Activated CD8-positive, alpha-beta memory T cell treated with anti-CD3 and anti-CD28 coated beads for 36 hours (primary cell): ENCODE measurements around the gene SULT2B1. TPM values are rescaled to one million over a fixed set of nuclear protein-coding genes. Genes with fewer than 3 reads are reported as not detected.

ENCODE experiments used
- CTCF ChIA-PET: fragments of 350-600 bp; sonication (Branson Sonifier 250); formaldehyde crosslinking; loops from one replicate; lab custom pipeline; 2021; ENCODE audit warnings: antibody characterized with exemption; lab: Charles Lee
- POLR2A ChIA-PET: fragments of 350-600 bp; sonication (Branson Sonifier 250); formaldehyde crosslinking; loops from one replicate; lab custom pipeline; 2021; ENCODE audit warnings: antibody characterized with exemption; lab: Charles Lee
- total RNA-seq, 2 experiments: library from RNA; stranded (reverse); gene quantifications; one replicate each; pipeline ENCODE4 v1.2.3, GENCODE V29; 2021

SULT2B1 gene
- total RNA-seq, 2 experiments from 2014 or later, result not detected

- CTCF ChIA-PET, result interaction anchor here (0.6 to 1.2 kb wide), 4 partner anchors 24 to 123 kb away, joined by 3 to 4 read pairs (median 3); no protein-coding TSS in a partner anchor
- POLR2A ChIA-PET, result interaction anchor here (0.8 to 1.2 kb wide), 3 partner anchors 121 to 934 kb away, joined by 3 to 4 read pairs (median 3); no protein-coding TSS in a partner anchor
Observed at GRCh38 chr19:48613024-48613851, 61.3 kb downstream of the SULT2B1 start.

DNA sequence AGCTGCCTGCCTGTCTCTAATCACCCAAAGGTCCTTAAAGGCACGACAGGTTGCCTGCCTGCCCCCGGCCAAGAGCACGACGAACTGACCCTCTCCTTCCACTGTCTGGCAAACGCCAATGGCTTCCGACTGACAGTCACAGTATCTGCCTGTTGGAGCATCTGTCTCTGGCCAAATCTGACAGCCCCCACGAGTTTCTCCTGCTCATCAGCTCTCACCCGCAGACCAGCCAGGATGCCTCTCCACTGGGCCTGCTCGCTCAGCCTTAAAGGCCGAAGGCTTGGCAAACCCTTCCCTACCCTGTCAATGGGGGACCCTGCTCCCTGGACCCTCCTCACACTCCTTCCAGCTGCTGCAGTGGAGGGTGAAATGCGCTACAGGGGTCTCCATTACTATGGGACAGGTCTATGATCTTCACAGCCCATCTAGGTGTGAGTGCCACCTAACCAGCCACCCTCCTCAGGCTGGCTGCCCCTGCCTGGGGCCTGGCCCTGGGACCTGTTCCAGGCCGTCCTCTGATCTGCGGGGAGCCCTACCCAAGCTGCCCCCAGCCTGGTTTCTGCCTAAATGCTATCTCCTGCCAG, 62.0 kb downstream of the SULT2B1 start:
- ChIA-PET POLR2A (interaction anchor here (0.7 to 0.8 kb wide), 2 partner anchors 20 to 933 kb away, joined by 3 read pairs; no protein-coding TSS in a partner anchor), CTCF (no interaction called here)

GRCh38 chr19:48614436-48615230, 62.7 kb downstream of the SULT2B1 start, which contains the start of gene FAM83E:
Gene FAM83E (minus strand): TSS chr19:48615076. CDS start chr19:48613372, 1,704 bp downstream.
- CTCF ChIA-PET, result no interaction called here
- POLR2A ChIA-PET, result interaction anchor here (0.7 kb wide), 1 partner anchor 19 kb away, joined by 3 read pairs; no protein-coding TSS in a partner anchor

DNA sequence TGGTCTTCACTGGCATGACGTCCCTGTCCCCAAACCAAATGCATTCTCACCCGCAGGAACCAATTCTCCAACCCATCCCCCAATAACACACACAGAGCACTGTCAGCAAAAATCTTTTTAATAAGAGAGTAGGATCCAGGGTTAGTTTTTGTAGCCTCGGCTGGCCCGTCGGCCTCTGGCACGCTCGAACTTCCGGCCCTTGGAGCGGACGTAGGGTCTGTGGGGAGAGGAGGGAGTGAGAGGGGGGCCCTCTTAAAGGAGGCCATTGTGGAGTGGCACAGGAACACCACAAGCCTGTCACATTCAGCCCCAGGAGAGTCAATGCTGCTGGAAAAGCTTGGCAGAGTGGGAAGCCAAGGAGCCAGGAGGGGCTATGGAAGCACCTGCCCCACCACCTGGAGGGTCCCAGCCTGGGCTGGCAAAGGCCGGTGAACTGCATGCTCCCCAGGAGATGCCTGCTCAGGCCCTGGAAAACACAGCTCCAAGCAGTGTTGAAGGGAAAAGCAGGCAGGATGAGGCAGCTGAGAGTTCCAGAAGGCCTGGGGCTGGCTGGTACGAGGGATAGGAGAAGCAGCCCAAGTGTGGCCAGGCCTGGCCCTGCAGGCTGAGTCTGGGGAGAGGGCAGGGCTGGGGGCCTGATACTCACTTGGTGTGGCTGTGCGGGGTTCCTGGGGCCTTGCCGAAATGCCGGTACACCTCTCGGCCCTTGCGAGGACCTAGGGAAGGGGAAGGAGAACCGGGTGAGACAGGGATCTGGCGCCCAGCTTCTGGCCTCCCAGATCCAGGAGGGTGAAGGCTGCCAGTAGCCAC, 63.5 kb downstream of the SULT2B1 start:
- CTCF ChIA-PET, result interaction anchor here (1.0 to 1.4 kb wide), 2 partner anchors 8 to 320 kb away, joined by 3 to 5 read pairs; partner anchors contain the start of gene SPACA4
- POLR2A ChIA-PET, result interaction anchor here (1.0 to 4.0 kb wide), 2 partner anchors 18 kb away, joined by 5 to 22 read pairs; no protein-coding TSS in a partner anchor

DNA sequence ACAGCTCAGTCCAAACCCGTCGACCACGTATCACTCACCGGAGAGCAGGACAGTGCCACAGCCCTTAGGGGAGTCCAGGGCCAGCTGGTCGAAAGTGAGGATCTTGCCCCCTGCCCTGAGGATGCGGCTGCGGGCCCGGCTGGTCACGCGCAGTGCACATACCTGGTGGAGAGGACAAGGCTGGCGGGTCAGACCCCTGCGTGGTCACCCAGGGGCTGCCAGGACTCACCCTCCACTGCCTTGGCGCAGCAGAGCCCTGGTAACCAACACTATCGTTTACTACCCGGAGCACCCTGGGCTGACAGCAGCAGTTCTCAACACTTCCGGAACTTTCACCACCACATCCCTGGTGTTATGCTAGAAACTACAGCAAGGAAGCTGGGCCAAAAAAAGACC, 64.1 kb downstream of the SULT2B1 start:
- ChIA-PET CTCF (interaction anchor here (1.0 to 1.4 kb wide), 3 partner anchors 9 to 321 kb away, joined by 3 to 5 read pairs (median 4); partner anchors contain the start of gene SPACA4), POLR2A (interaction anchor here (1.0 to 4.0 kb wide), 3 partner anchors 15 to 19 kb away, joined by 3 to 22 read pairs (median 5); no protein-coding TSS in a partner anchor)

- ChIA-PET CTCF (interaction anchor here (0.6 to 1.4 kb wide), 6 partner anchors 8 to 321 kb away, joined by 3 to 5 read pairs (median 4); partner anchors contain the start of gene SPACA4), POLR2A (interaction anchor here (1.0 to 4.0 kb wide), 3 partner anchors 15 to 19 kb away, joined by 3 to 22 read pairs (median 5); no protein-coding TSS in a partner anchor)
Observed at GRCh38 chr19:48616491-48617056, 64.6 kb downstream of the SULT2B1 start.

DNA sequence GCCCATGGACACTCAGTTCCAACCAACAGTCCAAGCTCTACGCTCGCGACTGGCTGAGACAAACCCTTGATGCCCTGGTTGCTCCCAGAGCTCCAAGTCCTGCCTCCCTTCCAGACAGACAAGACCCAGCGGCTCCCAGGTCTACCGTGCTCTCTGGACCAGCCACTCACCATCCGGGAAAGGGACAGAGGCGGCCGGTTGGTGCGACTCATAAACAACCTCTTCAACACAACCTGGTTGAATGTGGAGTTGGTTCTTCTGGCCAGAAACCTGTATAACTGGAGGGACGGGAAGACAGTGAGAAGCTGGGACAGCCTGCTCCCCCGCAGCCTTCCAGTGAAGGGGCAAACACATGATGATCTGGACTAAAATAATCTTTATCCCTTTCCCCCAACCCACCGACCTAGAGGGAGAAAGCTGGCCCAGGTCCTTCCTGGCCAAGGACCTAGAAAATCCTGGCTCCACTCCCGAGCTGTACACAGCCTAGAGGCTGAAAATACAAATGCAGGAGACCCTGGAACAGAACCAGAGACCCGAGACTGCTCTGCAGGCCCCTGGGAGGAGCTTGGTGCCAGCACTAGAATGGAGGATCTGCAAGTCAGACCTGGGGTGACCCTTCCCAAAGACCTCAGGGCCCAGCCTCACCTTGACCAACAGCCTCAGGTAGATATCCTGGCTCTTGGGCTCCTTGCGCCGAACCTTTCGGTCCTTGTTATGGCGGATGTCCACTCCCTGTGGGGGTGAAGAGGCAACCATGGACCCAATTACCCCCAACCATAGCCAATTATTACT, 65.4 kb downstream of the SULT2B1 start:
- POLR2A ChIA-PET, result interaction anchor here (0.5 to 4.0 kb wide), 5 partner anchors 14 to 869 kb away, joined by 3 to 22 read pairs (median 3); no protein-coding TSS in a partner anchor

DNA sequence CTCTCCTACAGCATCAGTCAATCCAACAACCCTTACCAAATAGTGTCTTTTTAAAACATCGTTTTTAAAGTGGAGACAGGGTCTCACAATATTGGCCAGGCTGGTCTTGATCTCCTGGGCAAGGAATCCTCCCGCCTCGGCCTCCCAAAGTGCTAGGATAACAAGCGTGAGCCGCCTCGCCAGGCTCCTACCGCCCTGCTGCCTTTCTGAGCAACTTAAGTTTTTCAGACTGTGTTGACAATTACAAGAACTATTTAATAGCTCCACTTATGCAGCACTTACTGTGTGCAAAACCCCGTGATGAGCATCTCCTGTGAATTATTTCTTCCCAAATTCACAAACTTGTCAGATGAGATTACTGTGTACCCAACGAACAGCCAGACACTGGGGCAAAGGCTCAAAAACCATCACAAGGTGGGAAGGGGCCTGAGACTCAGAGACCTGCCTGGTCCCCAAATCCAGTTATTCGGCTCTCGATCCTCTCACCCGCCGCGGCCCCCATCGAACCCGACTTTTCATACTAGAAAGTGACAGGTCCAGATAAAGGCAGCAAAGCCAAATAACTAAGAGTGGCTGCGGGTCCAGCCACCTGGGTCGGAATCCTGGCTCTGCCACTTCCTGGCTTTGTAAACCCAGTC, 66.4 kb downstream of the SULT2B1 start:
- ChIA-PET POLR2A (interaction anchor here (0.5 to 4.0 kb wide), 10 partner anchors 8 to 870 kb away, joined by 3 to 22 read pairs (median 4); partner anchors contain the start of genes DBP, SYNGR4 and TMEM143), CTCF (interaction anchor here (1.0 kb wide), 1 partner anchor 16 kb away, joined by 6 read pairs; no protein-coding TSS in a partner anchor)

More for the DNA sequence above, 65.4 kb downstream of the SULT2B1 start:
- CTCF ChIA-PET, result interaction anchor here (0.9 to 1.3 kb wide), 3 partner anchors 9 to 225 kb away, joined by 3 to 4 read pairs (median 4); no protein-coding TSS in a partner anchor

GRCh38 chr19:48618916-48619691, 67.1 kb downstream of the SULT2B1 start, which contains the start of the genes RPL18 and SPHK2:
Gene RPL18 (minus strand): TSS chr19:48619178. CDS start chr19:48619143, 35 bp downstream.
Gene SPHK2 (plus strand): TSS chr19:48619506. CDS start chr19:48620515, 1,009 bp downstream.
- POLR2A ChIA-PET, result interaction anchor here (0.5 to 4.0 kb wide), 10 partner anchors 9 to 255 kb away, joined by 3 to 22 read pairs (median 4); partner anchors contain the start of genes DBP, SYNGR4 and TMEM143
- CTCF ChIA-PET, result interaction anchor here (1.0 kb wide), 1 partner anchor 15 kb away, joined by 6 read pairs; no protein-coding TSS in a partner anchor

DNA sequence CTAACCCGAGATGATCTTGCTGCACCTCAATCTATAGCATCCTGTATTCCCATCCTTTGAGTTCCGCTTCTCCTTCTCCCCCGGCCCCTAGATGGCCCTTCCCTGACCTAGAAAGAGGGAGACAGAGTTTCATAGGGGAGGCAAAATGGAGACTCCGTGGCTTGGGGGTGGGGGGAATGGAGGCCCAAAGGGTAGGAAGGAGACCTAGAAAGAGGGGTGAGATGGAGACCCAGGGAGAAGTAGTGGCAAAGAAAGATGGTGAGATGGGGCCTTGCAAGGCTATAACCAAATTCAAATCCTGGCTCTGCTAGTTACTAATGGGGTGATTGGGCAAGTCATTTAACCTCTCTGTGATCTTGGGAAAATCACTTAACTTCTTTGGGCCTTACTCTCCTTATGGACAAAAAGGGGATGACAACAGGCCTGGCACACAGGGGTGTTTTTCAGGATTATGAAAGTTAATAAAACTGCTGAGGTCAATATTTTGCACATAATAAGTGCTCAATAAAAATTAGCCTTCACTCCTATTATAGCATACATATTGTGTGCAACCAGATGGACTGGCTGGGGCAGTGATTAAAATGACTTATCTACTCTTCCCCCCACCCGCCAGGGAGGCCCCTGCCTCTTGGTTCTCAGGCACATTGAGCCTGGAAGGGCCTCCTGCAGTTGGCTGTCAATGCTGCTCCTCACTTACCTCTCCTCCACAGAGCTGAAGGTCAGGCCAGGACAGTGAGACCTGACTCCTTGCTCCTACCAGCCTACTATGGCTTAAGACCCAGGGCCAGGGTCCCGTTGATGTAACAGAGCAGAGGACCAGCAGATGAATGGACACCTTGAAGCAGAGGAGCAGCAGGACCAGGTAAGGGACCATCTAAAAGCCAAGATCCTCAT, 68.0 kb downstream of the SULT2B1 start:
- CTCF ChIA-PET, result interaction anchor here (1.0 kb wide), 1 partner anchor 14 kb away, joined by 6 read pairs; no protein-coding TSS in a partner anchor
- POLR2A ChIA-PET, result interaction anchor here (0.5 to 4.0 kb wide), 7 partner anchors 10 to 288 kb away, joined by 3 to 22 read pairs (median 4); partner anchors contain the start of gene DBP

GRCh38 chr19:48623556-48624066, 71.6 kb downstream of the SULT2B1 start:
- ChIA-PET CTCF (interaction anchor here (0.7 kb wide), 1 partner anchor 350 kb away, joined by 3 read pairs; no protein-coding TSS in a partner anchor), POLR2A (interaction anchor here (1.3 kb wide), 3 partner anchors 9 to 13 kb away, joined by 4 to 5 read pairs (median 4); partner anchors contain the start of gene DBP)

- CTCF ChIA-PET, result no interaction called here
- POLR2A ChIA-PET, result interaction anchor here (1.3 kb wide), 3 partner anchors 9 to 13 kb away, joined by 4 to 5 read pairs (median 4); partner anchors contain the start of gene DBP
Observed at GRCh38 chr19:48624067-48624594, 72.2 kb downstream of the SULT2B1 start.
